HepG2 (cell line): ENCODE results near the gene FXYD1. TPM values are rescaled to one million over a fixed set of nuclear protein-coding genes. Genes with fewer than 3 reads are reported as not detected.

ENCODE experiments used
- ATAC-seq: fragments of 200-7000 bp; cut with Tn5 transposase; 3 replicates; pipeline ENCODE4 v1.9.1; 2020; ENCODE audit warnings: mild to moderate bottlenecking, moderate library complexity
- BruUV-seq: library from RNA; stranded (reverse); fragments of 400-500 nt; replicated peaks from 2 replicates; lab custom pipeline; 2021; lab: Mats Ljungman, UMichigan
- CTCF ChIA-PET: fragments of 300-600 bp; formaldehyde crosslinking; extraction: SDS; loops from one replicate; lab custom pipeline; 2021; ENCODE audit warnings: low total read pairs, inconsistent platforms, low intra/inter-chr PET ratio; lab: Yijun Ruan, JAX
- POLR2A ChIA-PET: fragments of 350-600 bp; sonication (Branson Sonifier 250); formaldehyde crosslinking; loops from one replicate; lab custom pipeline; 2020; ENCODE audit warnings: antibody characterized with exemption, inconsistent platforms; lab: Yijun Ruan, JAX
- DNase-seq: peaks from one replicate; pipeline ENCODE4 v3.0.0-alpha.2; 2015; ENCODE audit warnings: low spot score
- FAIRE-seq: peaks from 3 replicates; lab custom pipeline; 2011; peaks lifted over from hg19 to GRCh38; lab: Jason Lieb, UNC
- H2AFZ ChIP-seq: one replicate; pipeline ENCODE4 v1.6.1; 2011; ENCODE audit warnings: low read length, inconsistent platforms
- H3K27ac ChIP-seq: fragments of 300-600 bp; 3 replicates; pipeline ENCODE4 v1.8.0; 2011; ENCODE audit warnings: mixed run types, mild to moderate bottlenecking, mixed read lengths, low read length, inconsistent platforms; ENCODE audit not compliant: insufficient read depth; ENCODE audit errors: extremely low read length
- H3K27me3 ChIP-seq, 2 experiments: fragments of 200-600 bp in 1 of 2; 2 replicates in 1 of 2; 3 replicates in 1 of 2; pipeline versions ENCODE4 v1.6.0 to v1.8.0; 2011; ENCODE audit warnings: low read length in 2 of 2, mild to moderate bottlenecking in 2 of 2, moderate library complexity in 2 of 2, inconsistent platforms in 1 of 2; ENCODE audit not compliant: insufficient read depth in 2 of 2, control insufficient read depth in 1 of 2
- H3K36me3 ChIP-seq, 2 experiments: fragments of 200-600 bp in 1 of 2; replicated peaks in 1 of 2; 2 replicates in 1 of 2; 3 replicates in 1 of 2; pipeline versions ENCODE4 v1.5.1 to v1.8.0; 2011; ENCODE audit warnings: low read length in 2 of 2, inconsistent platforms in 1 of 2; ENCODE audit not compliant: insufficient read depth in 2 of 2, control insufficient read depth in 1 of 2
- H3K4me1 ChIP-seq: 2 replicates; pipeline ENCODE4 v1.5.1; 2012; ENCODE audit warnings: low read length, inconsistent platforms; ENCODE audit not compliant: insufficient read depth
- H3K4me2 ChIP-seq: 2 replicates; pipeline ENCODE4 v1.6.0; 2011; ENCODE audit warnings: low read depth, low read length, inconsistent platforms
- H3K4me3 ChIP-seq, 3 experiments: fragments of 200-600 bp in 1 of 3; sonication (generic), shearing (Covaris generic) in 1 of 3; replicated peaks in 1 of 3; 2 replicates each; pipeline ENCODE4 v1.5.1; 2011 to 2016; ENCODE audit warnings: low read length in 3 of 3, inconsistent platforms in 2 of 3, low read depth in 2 of 3, mild to moderate bottlenecking in 2 of 3, control low read depth in 1 of 3, mixed read lengths in 1 of 3; ENCODE audit not compliant: insufficient read depth in 1 of 3
- H3K79me2 ChIP-seq: one replicate; pipeline ENCODE4 v1.6.1; 2011; ENCODE audit warnings: low read length, inconsistent platforms; ENCODE audit not compliant: insufficient read depth
- H3K9ac ChIP-seq: 2 replicates; pipeline ENCODE4 v1.6.0; 2011; ENCODE audit warnings: mild to moderate bottlenecking, low read depth, low read length, inconsistent platforms; ENCODE audit not compliant: insufficient read depth
- H3K9me3 ChIP-seq: 2 replicates; pipeline ENCODE4 v1.5.1; 2012; ENCODE audit warnings: mild to moderate bottlenecking, low read length
- H4K20me1 ChIP-seq: 2 replicates; pipeline ENCODE4 v1.6.0; 2011; ENCODE audit warnings: inconsistent platforms, mild to moderate bottlenecking, low read length, moderate library complexity; ENCODE audit not compliant: insufficient read depth
- FIP1L1 ChIP-seq: fragments of 200-400 bp; formaldehyde crosslinking; IDR thresholded peaks from 2 replicates; pipeline ENCODE4 v1.6.1; 2018; ENCODE audit warnings: low read depth, mild to moderate bottlenecking, low read length, moderate library complexity, borderline replicate concordance; ENCODE audit not compliant: insufficient read depth
- ZBTB38 ChIP-seq: sonication (generic); formaldehyde crosslinking; IDR thresholded peaks from 2 replicates; pipeline ENCODE4 v1.5.1; 2020; ENCODE audit warnings: mild to moderate bottlenecking, missing genetic modification reagents
- ZNF687 ChIP-seq: sonication (generic); formaldehyde crosslinking; IDR thresholded peaks from 2 replicates; pipeline ENCODE4 v1.5.1; 2020; ENCODE audit warnings: mild to moderate bottlenecking, missing genetic modification reagents, moderate library complexity
- WGBS: methylation state at CpG from one replicate; pipeline ENCODE4 v1.1.6; 2017; ENCODE audit warnings: low lambda C conversion rate; 5-methylcytosine and 5-hydroxymethylcytosine counted together
- in situ Hi-C: cut with HindIII; loops from 2 replicates; pipeline ENCODE4 v1.10.0; 2017; ENCODE audit warnings: low pct_unique_long_range_greater_than_20kb; ENCODE audit not compliant: extremely low pct_ligation_motif_present
- intact Hi-C: fragments of 100-400 bp; cut with micrococcal nuclease; formaldehyde crosslinking; loops from one replicate; pipeline ENCODE4 v1.10.0; 2022; ENCODE audit not compliant: unreplicated experiment
- polyA plus RNA-seq, 8 experiments: library from polyadenylated mRNA; depleted of rRNA in 3 of 8; stranded (reverse) in 7 of 8; unstranded in 1 of 8; fragments of >200 nt; fragmentation: Illumina TruSeq in 4 of 8; extraction: Trizol in 4 of 8; gene quantifications; 2 replicates each; pipeline versions ENCODE4 v1.2.1 to v1.2.3, GENCODE V29; 2011 to 2016; ENCODE audit warnings: low read depth in 4 of 8, missing spikeins in 1 of 8, mixed read lengths in 1 of 8; ENCODE audit not compliant: insufficient read depth in 1 of 8
- total RNA-seq, 5 experiments: library from RNA; depleted of rRNA; stranded (reverse); fragments of >200 nt; fragmentation: Illumina TruSeq; extraction: Trizol; gene quantifications; 2 replicates each; pipeline ENCODE4 v1.2.3, GENCODE V29; 2016; ENCODE audit warnings: low read depth in 1 of 5

FXYD1 gene
- total and polyA plus RNA-seq, 2 of the 13 experiments (the other 11 are each of a cell fraction or from before 2014, with no cell fraction given): 31.2 TPM; not detected in 1

GRCh38 chr19:35119091-35119490 is 19.5 kb upstream of the FXYD1 start:
- Histone ChIP-seq H3K9ac (no peak overlapping the region), H3K27ac (no peak overlapping the region), H3K36me3 (no peaks in the 10 kb centered on the region), H3K4me3 (no peak overlapping the region)
- no peak for FAIRE-seq
- TF ChIP-seq FIP1L1 (no peak), ZNF687 (CRISPR knock-in tag) (peak; percentile 50; the same call in 1 of the 2 replicates), ZBTB38 (peak; percentile 38; the same call in 1 of the 2 replicates)
- TF ChIP-seq, all 625 proteins: peak for 2
- no TSS peak for BruUV-seq
- ChIA-PET CTCF (no interaction called here), POLR2A (no interaction called here)
- no peak for ATAC-seq
- no peak for DNase-seq
- intact Hi-C loops (no loop called here), in situ Hi-C loops (no loop called here)
- Histone ChIP-seq H2AFZ (no peak overlapping the region), H3K9me3 (no peaks in the 10 kb centered on the region), H3K4me2 (no peak overlapping the region), H3K79me2 (no peaks in the 10 kb centered on the region), H4K20me1 (no peaks in the 10 kb centered on the region), H3K4me1 (peaks cover 99% of the 10 kb centered on the region), H3K27me3 (0 out of 5 replicates have a peak, but pooled peaks cover 0 to 6% of the 10 kb centered on the region in 2 experiments)
- WGBS: no CpG with 5 or more reads among the region's 14 CpGs
